Ascending aorta (tissue), 2 donors: Measurements from ENCODE around the gene GALR2. TPM values are rescaled to one million over a fixed set of nuclear protein-coding genes. Genes with fewer than 3 reads are reported as not detected.

Experiments used
- DNase-seq, 2 donors: peaks; one replicate each; pipeline ENCODE4 v3.0.0-alpha.2; 2019; ENCODE audit warnings: low spot score in 2 of 2
- H3K27ac ChIP-seq, 2 donors: fragments of 200-600 bp; sonication (generic); one replicate each; pipeline ENCODE4 v1.5.1; 2016 to 2017; ENCODE audit warnings: mild to moderate bottlenecking in 1 of 2
- H3K27me3 ChIP-seq: fragments of 200-600 bp; sonication (generic); one replicate; pipeline ENCODE4 v1.5.1; 2017
- H3K36me3 ChIP-seq, 2 donors: fragments of 200-600 bp; sonication (generic); one replicate each; pipeline ENCODE4 v1.5.1; 2016
- H3K4me1 ChIP-seq, 2 donors: fragments of 200-600 bp; sonication (generic); one replicate each; pipeline ENCODE4 v1.5.1; 2016 to 2017; ENCODE audit warnings: mild to moderate bottlenecking in 1 of 2
- H3K4me3 ChIP-seq, 2 donors: fragments of 200-600 bp; sonication (generic); one replicate each; pipeline ENCODE4 v1.5.1; 2016 to 2017; ENCODE audit warnings: mild to moderate bottlenecking in 1 of 2
- H3K9me3 ChIP-seq, 2 donors: fragments of 200-600 bp; sonication (generic); one replicate each; pipeline ENCODE4 v1.5.1; 2016
- intact Hi-C: fragments of 100-400 bp; cut with DNase I; formaldehyde crosslinking; loops from one replicate; pipeline ENCODE4 v1.15.1; 2023
- total RNA-seq: library from RNA; depleted of rRNA; stranded (reverse); fragments of >200 nt; gene quantifications from one replicate; pipeline ENCODE4 v1.1.0, GENCODE V29; 2016
- TF ChIP-seq, protein P1 (sequence below), 3 experiments: fragments of 200-600 bp in 2 of 3; fragments of 450-650 bp in 1 of 3; sonication (generic) in 2 of 3; IDR thresholded peaks; one replicate each; pipeline ENCODE4 v1.5.1; 2016 to 2019; ENCODE audit warnings: antibody characterized with exemption in 3 of 3, mild to moderate bottlenecking in 1 of 3, moderate library complexity in 1 of 3

The GALR2 gene
- total RNA-seq, 1 donor from 2014 or later: 2.3 TPM

DNA sequence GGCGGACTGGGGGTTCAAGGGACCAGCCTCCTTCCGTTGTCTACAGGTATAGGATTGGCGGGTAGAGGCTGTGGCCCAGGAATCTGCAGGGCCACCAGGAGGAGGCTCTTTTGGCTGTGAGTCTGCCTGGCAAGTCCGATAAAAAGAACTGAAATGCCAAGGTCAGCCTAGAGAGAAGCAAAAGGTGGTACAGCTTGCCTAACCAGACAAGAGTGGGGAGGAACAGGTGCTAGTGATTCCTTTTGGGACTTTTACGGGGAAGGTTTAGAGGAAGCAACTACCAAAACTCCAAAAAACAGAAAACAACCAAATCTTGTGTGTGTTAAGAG, 41.8 kb upstream of the GALR2 start:
- Histone ChIP-seq H3K4me1 (no peaks in the 10 kb centered on the region), H3K9me3 (no peaks in the 10 kb centered on the region), H3K36me3 (no peaks in the 10 kb centered on the region), H3K27me3 (no peaks in the 10 kb centered on the region), H3K4me3 (no peak overlapping the region), H3K27ac (no peak overlapping the region)
- TF ChIP-seq, protein P1, sequence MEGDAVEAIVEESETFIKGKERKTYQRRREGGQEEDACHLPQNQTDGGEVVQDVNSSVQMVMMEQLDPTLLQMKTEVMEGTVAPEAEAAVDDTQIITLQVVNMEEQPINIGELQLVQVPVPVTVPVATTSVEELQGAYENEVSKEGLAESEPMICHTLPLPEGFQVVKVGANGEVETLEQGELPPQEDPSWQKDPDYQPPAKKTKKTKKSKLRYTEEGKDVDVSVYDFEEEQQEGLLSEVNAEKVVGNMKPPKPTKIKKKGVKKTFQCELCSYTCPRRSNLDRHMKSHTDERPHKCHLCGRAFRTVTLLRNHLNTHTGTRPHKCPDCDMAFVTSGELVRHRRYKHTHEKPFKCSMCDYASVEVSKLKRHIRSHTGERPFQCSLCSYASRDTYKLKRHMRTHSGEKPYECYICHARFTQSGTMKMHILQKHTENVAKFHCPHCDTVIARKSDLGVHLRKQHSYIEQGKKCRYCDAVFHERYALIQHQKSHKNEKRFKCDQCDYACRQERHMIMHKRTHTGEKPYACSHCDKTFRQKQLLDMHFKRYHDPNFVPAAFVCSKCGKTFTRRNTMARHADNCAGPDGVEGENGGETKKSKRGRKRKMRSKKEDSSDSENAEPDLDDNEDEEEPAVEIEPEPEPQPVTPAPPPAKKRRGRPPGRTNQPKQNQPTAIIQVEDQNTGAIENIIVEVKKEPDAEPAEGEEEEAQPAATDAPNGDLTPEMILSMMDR (IDR thresholded peaks at IDR 0.05): no peak
- DNase-seq: no peak
- intact Hi-C loops: no loop called here

DNA sequence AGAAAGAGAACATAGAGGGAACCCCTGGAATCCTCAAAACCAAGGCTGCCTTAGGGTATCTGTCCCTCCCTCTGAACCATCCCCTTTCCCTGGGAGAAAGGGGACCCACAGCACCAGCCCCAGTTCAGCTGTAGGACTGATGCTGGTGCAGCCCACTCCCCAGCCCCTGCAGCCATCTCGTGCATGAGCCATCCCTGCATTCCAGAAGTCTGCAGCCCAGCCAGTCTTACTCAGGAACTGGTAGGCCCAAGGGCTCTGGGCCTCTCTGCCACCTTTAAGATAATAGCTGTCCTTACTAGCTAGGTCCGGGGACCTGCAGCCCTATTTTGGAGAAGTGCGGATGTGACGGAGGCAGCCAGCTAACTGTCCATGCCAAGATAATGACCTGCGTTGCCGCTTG, 41.4 kb upstream of the GALR2 start:
- TF ChIP-seq, protein P1 (IDR thresholded peaks at IDR 0.05): no peak
- Histone ChIP-seq H3K36me3 (peaks cover 0 to 2% of the 10 kb centered on the region in 2 donors), H3K9me3 (no peaks in the 10 kb centered on the region), H3K27ac (no peak overlapping the region), H3K4me1 (no peaks in the 10 kb centered on the region), H3K27me3 (no peaks in the 10 kb centered on the region), H3K4me3 (no peak overlapping the region)
- no peak for DNase-seq
- intact Hi-C loops: no loop called here

DNA sequence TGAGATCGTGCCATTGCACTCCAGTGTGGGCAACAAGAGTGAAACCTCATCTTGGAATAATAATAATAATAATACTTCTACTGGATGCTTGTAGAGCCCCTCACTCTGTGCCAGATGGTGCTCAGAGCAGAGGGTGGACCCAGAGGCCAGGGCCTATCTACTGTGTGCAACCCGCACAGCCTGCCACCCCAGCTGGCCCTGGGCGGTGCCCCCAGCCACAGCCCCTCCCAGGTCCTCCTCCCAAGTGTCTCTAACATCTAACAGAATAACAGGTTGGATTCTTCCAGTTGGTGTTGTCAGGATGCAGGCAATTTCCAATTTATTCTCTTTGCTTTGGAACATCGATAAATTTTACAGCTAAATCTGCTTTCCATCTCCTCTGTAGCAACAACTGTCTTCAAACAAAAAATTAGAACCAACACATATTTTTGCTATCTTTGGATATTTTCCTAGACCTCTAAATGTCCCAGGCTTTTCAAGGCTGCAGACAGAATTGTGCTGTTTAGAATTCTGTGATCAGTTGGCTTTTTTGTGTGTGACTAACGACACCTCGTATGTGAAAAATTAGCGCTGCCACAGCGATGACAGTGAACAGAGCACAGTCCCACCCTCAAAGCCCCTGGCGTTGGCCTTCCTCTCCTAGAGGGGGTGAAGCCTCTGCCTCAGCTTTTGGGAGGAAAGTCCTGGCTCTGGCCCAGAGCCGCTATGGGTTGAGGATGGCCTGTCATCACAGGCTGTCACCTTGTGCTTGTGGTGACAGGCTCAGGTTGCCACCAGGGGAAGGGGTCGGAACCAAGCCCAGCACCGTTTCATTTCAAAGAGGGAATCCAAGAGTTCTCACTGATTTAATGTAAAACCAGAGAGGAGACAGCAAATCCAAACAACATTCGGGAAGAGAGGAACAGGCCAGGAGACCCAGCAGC, 39.9 kb upstream of the GALR2 start:
- DNase-seq: no peak
- intact Hi-C loops: no loop called here
- TF ChIP-seq, protein P1 (IDR thresholded peaks at IDR 0.05): no peak
- Histone ChIP-seq H3K27ac (no peak overlapping the region), H3K9me3 (no peaks in the 10 kb centered on the region), H3K4me1 (no peaks in the 10 kb centered on the region), H3K4me3 (no peak overlapping the region), H3K36me3 (peaks cover 8 to 17% of the 10 kb centered on the region in 2 donors), H3K27me3 (no peaks in the 10 kb centered on the region)

DNA sequence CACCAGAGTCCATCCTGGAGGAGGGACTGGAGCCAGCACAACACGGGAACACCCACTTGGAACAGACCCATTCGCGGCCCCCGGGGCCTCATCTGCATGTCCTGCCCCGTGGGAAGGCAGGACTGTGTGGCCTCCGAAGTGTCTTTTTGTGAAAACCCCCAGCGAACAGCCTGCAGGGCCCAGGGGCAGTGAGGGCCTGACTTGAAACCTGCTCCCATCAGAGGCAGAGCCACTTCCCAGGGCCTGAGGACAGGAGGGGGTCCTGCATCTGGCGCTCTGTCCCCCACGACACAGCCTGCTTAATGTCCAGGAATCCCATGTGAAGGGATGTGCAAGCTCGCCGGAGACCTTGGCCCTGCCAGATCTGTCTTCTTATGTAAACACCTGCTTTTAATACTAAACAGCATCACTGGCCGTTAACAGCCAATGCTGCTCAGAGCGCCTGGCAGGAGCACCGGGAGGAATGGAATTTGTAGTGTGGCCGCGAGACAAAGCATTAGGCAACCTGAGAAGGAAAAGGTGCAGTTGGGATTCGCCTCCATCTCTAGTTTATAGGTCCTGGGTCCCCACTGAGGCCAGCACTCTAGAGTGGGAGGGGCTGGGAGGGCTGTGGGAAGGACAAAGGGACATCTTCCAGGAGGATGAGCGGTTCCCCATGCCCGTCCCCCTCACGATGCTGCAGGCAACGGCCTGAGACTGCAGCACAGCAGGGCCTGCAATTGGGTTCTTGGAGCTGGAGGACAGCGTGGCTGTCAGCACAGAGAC, 37.9 kb upstream of the GALR2 start:
- no peak overlapping the region for H3K27ac ChIP-seq
- TF ChIP-seq, protein P1 (IDR thresholded peaks at IDR 0.05): no peak
- H3K36me3 ChIP-seq: peaks cover 28 to 37% of the 10 kb centered on the region in 2 donors
- H3K27me3 ChIP-seq: no peaks in the 10 kb centered on the region
- intact Hi-C loops: no loop called here
- no peaks in the 10 kb centered on the region for H3K9me3 ChIP-seq
- no peak overlapping the region for H3K4me3 ChIP-seq
- DNase-seq: no peak
- no peaks in the 10 kb centered on the region for H3K4me1 ChIP-seq

DNA sequence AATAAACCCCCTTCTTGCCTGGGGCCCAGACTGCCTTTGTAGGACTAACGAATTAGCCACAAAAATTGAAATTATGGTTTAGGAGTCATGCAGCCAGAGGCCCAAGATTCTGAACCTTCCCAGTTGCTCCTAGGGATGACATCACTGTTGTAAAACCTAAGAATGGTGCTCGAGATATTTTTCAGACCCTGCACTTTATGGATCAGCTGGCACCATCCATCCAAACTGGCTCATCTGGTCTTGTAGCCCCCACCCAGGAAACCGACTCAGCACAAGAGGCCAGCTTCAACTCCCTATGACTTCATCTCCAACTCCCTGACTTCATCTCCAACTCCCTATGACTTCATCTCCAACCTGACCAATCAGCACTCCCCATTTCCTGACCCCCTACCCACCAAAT, 36.5 kb upstream of the GALR2 start:
- H3K27ac ChIP-seq: no peak overlapping the region
- peaks cover 42 to 50% of the 10 kb centered on the region in 2 donors for H3K36me3 ChIP-seq
- no peaks in the 10 kb centered on the region for H3K27me3 ChIP-seq
- no peaks in the 10 kb centered on the region for H3K4me1 ChIP-seq
- TF ChIP-seq, protein P1 (IDR thresholded peaks at IDR 0.05): no peak
- intact Hi-C loops: no loop called here
- no peak overlapping the region for H3K4me3 ChIP-seq
- DNase-seq: no peak
- no peaks in the 10 kb centered on the region for H3K9me3 ChIP-seq
